Breast epithelium (tissue), 3 donors: ENCODE results near the gene RBL2.

Experiments
- POLR2A ChIP-seq: fragments of 450-650 bp; IDR thresholded peaks from one replicate; pipeline ENCODE4 v1.6.1; 2016; ENCODE audit warnings: antibody characterized with exemption, mild to moderate bottlenecking, moderate library complexity
- TF ChIP-seq, protein P1 (sequence below), 3 donors: fragments of 450-650 bp; IDR thresholded peaks; one replicate each; pipeline ENCODE4 v1.5.1; 2016 to 2017; ENCODE audit warnings: antibody characterized with exemption in 3 of 3, mild to moderate bottlenecking in 3 of 3, moderate library complexity in 3 of 3

- TF ChIP-seq, protein P1, sequence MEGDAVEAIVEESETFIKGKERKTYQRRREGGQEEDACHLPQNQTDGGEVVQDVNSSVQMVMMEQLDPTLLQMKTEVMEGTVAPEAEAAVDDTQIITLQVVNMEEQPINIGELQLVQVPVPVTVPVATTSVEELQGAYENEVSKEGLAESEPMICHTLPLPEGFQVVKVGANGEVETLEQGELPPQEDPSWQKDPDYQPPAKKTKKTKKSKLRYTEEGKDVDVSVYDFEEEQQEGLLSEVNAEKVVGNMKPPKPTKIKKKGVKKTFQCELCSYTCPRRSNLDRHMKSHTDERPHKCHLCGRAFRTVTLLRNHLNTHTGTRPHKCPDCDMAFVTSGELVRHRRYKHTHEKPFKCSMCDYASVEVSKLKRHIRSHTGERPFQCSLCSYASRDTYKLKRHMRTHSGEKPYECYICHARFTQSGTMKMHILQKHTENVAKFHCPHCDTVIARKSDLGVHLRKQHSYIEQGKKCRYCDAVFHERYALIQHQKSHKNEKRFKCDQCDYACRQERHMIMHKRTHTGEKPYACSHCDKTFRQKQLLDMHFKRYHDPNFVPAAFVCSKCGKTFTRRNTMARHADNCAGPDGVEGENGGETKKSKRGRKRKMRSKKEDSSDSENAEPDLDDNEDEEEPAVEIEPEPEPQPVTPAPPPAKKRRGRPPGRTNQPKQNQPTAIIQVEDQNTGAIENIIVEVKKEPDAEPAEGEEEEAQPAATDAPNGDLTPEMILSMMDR (IDR thresholded peaks at IDR 0.05): no peak
- TF ChIP-seq POLR2A: no peak
These were observed 13.0 kb upstream of the RBL2 start for GRCh38 chr16:53421248-53421647.
